Endothelial cell of umbilical vein (primary cell): Measurements from ENCODE around the gene HPS6. TPM values are rescaled to one million over a fixed set of nuclear protein-coding genes. Genes with fewer than 3 reads are reported as not detected.

Experiments used
- BruUV-seq: library from RNA; stranded (reverse); fragments of 400-500 nt; replicated peaks from 2 replicates; lab custom pipeline; 2021; lab: Mats Ljungman, UMichigan
- CTCF ChIA-PET: fragments of 300-600, 350-600 bp; sonication (Branson Sonifier 250); formaldehyde crosslinking; loops from one replicate; lab custom pipeline; 2021; ENCODE audit warnings: antibody characterized with exemption, inconsistent platforms; lab: Charles Lee
- POLR2A ChIA-PET: fragments of 300-600, 350-600 bp; sonication (Branson Sonifier 250); formaldehyde crosslinking; loops from one replicate; lab custom pipeline; 2021; ENCODE audit warnings: antibody characterized with exemption, inconsistent platforms; lab: Charles Lee
- DNase-seq: peaks from one replicate; pipeline ENCODE4 v3.0.0-alpha.2; 2011; ENCODE audit warnings: low read depth, low spot score
- FAIRE-seq: peaks from 2 replicates; lab custom pipeline; 2011; peaks lifted over from hg19 to GRCh38; lab: Jason Lieb, UNC
- H2AFZ ChIP-seq: 2 replicates; pipeline ENCODE4 v1.6.0; 2012; ENCODE audit warnings: low read depth, low read length, control low read depth, inconsistent platforms
- H3K27ac ChIP-seq: 2 replicates; pipeline ENCODE4 v1.5.1; 2011; ENCODE audit warnings: low read depth, mild to moderate bottlenecking, control low read depth, low read length, moderate library complexity; ENCODE audit not compliant: insufficient read depth
- H3K27me3 ChIP-seq, 2 experiments: 2 replicates each; pipeline versions ENCODE4 v1.6.0 to v1.6.1; 2011; ENCODE audit warnings: low read length in 2 of 2, mixed read lengths in 1 of 2; ENCODE audit not compliant: control insufficient read depth in 2 of 2, insufficient read depth in 2 of 2
- H3K36me3 ChIP-seq, 2 experiments: 2 replicates in 1 of 2; 3 replicates in 1 of 2; pipeline ENCODE4 v1.5.1; 2011; ENCODE audit warnings: low read length in 2 of 2, mild to moderate bottlenecking in 1 of 2, moderate library complexity in 1 of 2; ENCODE audit not compliant: control insufficient read depth in 2 of 2, insufficient read depth in 2 of 2; ENCODE audit errors: extremely low read depth in 1 of 2
- H3K4me1 ChIP-seq: 3 replicates; pipeline ENCODE4 v1.5.1; 2011; ENCODE audit warnings: mild to moderate bottlenecking, low read length; ENCODE audit not compliant: control insufficient read depth, insufficient read depth; ENCODE audit errors: extremely low read depth
- H3K4me2 ChIP-seq: 2 replicates; pipeline ENCODE4 v1.6.1; 2011; ENCODE audit warnings: low read length, control low read depth, mixed read lengths; ENCODE audit not compliant: insufficient read depth
- H3K4me3 ChIP-seq, 3 experiments: fragments of 200-600 bp in 1 of 3; sonication (generic), shearing (Covaris generic) in 1 of 3; replicated peaks in 1 of 3; 2 replicates each; pipeline ENCODE4 v1.5.1; 2011 to 2016; ENCODE audit warnings: control low read depth in 3 of 3, low read length in 3 of 3, mild to moderate bottlenecking in 2 of 3, inconsistent platforms in 1 of 3, low read depth in 1 of 3, moderate library complexity in 1 of 3; ENCODE audit not compliant: insufficient read depth in 1 of 3
- H3K79me2 ChIP-seq: 2 replicates; pipeline ENCODE4 v1.6.0; 2012; ENCODE audit warnings: low read length, inconsistent platforms; ENCODE audit not compliant: control insufficient read depth, insufficient read depth
- H3K9ac ChIP-seq: replicated peaks from 2 replicates; pipeline ENCODE3; 2011; ENCODE audit warnings: low read length, control low read depth; ENCODE audit not compliant: insufficient read depth; ENCODE audit errors: extremely low read depth
- H3K9me1 ChIP-seq: replicated peaks from 3 replicates; pipeline ENCODE4 v1.6.0; 2011; ENCODE audit warnings: mild to moderate bottlenecking, low read length; ENCODE audit not compliant: control insufficient read depth, insufficient read depth; ENCODE audit errors: extremely low read depth
- H3K9me3 ChIP-seq: replicated peaks from 2 replicates; pipeline ENCODE4 v1.5.1; 2012; ENCODE audit warnings: low read length, inconsistent platforms; ENCODE audit not compliant: control insufficient read depth, insufficient read depth
- H4K20me1 ChIP-seq: replicated peaks from 2 replicates; pipeline ENCODE3; 2011; ENCODE audit warnings: mild to moderate bottlenecking, low read length; ENCODE audit not compliant: control insufficient read depth, insufficient read depth; ENCODE audit errors: extremely low read depth
- POLR2A ChIP-seq: IDR thresholded peaks from 2 replicates; pipeline ENCODE4 v1.6.1; 2012; ENCODE audit warnings: low read depth, mild to moderate bottlenecking, control low read depth, low read length
- POLR2AphosphoS5 ChIP-seq: IDR thresholded peaks from 2 replicates; pipeline ENCODE4 v1.6.1; 2012; ENCODE audit warnings: low read depth, mild to moderate bottlenecking, control low read depth, low read length, moderate library complexity; ENCODE audit not compliant: insufficient read depth
- dilution Hi-C: fragments of 300-500 bp; cut with MboI; formaldehyde crosslinking; loops from one replicate; pipeline ENCODE4 v1.15.0; 2019; ENCODE audit warnings: low sequenced_read_pairs; ENCODE audit not compliant: extremely low pct_ligation_motif_present
- intact Hi-C: fragments of 100-400 bp; cut with micrococcal nuclease; formaldehyde crosslinking; loops from one replicate; pipeline ENCODE4 v1.10.0; 2022
- polyA plus RNA-seq, 4 experiments: library from polyadenylated mRNA; depleted of rRNA in 3 of 4; stranded (reverse) in 3 of 4; unstranded in 1 of 4; fragments of >200 nt; gene quantifications; 2 replicates each; pipeline versions ENCODE4 v1.2.1 to v1.2.3, GENCODE V29; 2011 to 2012; ENCODE audit warnings: missing spikeins in 1 of 4
- total RNA-seq: library from RNA; stranded (reverse); gene quantifications from 2 replicates; pipeline ENCODE4 v1.2.3, GENCODE V29; 2021
- TF ChIP-seq, protein P1 (sequence below), 2 donors: IDR thresholded peaks; 1 replicate in 1 of 2; 2 replicates in 1 of 2; pipeline ENCODE4 v1.5.1; 2011; ENCODE audit warnings: low read length in 2 of 2, mild to moderate bottlenecking in 2 of 2, moderate library complexity in 2 of 2, control low read depth in 1 of 2, inconsistent platforms in 1 of 2, low read depth in 1 of 2; ENCODE audit not compliant: insufficient read depth in 1 of 2; ENCODE audit errors: extremely low read depth in 1 of 2

HPS6 gene
- total and polyA plus RNA-seq, 2 donors (not counting 3 experiments of a cell fraction or from before 2014, with no cell fraction given): 9.3 to 18.5 TPM

DNA sequence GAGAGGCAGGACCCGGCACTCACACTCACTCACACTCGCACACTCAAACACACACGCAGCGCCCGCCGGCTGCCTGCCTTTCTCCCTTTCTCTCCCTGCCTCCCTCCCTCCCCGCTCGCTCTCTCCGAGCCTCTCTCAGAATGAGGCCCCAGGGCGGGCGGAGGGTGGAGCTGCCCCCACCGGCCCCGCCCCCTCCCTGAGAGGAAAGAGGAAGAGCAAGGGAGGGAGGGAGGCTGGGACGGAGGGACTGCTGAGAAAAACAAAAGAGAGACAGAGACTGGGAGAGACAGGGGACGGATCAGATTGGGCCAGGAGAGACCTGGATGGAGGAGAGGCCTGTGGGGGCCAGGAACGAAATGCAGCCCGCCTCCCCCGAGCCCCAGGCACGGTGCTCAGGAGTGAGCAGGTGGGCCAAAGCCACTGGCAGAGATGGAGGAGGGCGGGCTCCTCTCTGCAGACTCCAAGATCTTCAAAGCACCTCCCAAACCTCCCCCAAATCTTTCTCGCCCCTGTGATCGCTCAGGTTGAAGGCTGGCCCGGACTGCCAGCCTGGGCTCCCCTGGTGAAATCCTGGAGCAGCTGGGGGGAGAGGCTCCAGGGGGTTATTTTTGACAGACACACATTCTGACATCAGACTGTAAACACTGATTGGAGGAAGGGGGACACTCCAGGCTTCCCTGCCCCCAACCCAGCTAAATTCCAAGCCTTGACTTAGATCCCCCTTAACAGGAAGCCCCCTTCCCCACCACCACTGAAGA lies 49.9 kb downstream of the HPS6 start:
- Histone ChIP-seq H3K4me1 (peaks cover 56% of the 10 kb centered on the region), H3K36me3 (peaks cover 11 to 13% of the 10 kb centered on the region in 2 experiments), H3K4me2 (peak overlapping the region; percentile 31), H3K4me3 (peak overlapping the region in 2 of 3 experiments; percentile 32 to 58), H3K27ac (no peak overlapping the region), H3K9me3 (no peaks in the 10 kb centered on the region), H3K79me2 (peaks cover 56% of the 10 kb centered on the region), H3K9me1 (no peaks in the 10 kb centered on the region), H4K20me1 (no peaks in the 10 kb centered on the region), H3K27me3 (no peaks in the 10 kb centered on the region), H2AFZ (peak overlapping the region; percentile 68), H3K9ac (no peak overlapping the region)
- DNase-seq (peak; percentile 81), FAIRE-seq (peak; percentile 96)
- ChIA-PET POLR2A (interaction anchor here (0.6 to 1.3 kb wide), 4 partner anchors 11 to 44 kb away, joined by 3 to 5 read pairs (median 4); no protein-coding TSS in a partner anchor), CTCF (interaction anchor here (1.0 to 3.0 kb wide), 6 partner anchors 13 to 274 kb away, joined by 3 to 19 read pairs (median 6); partner anchors contain the start of gene HPS6)
- intact Hi-C loops: loop anchor here (2.0 to 5.0 kb wide), 2 partner anchors 37 to 50 kb away; partner anchors contain the start of genes HPS6 and NOLC1
- dilution Hi-C loops: no loop called here
- TF ChIP-seq POLR2A (peak; percentile 76), POLR2AphosphoS5 (peak; percentile 55)
- TF ChIP-seq, protein P1, sequence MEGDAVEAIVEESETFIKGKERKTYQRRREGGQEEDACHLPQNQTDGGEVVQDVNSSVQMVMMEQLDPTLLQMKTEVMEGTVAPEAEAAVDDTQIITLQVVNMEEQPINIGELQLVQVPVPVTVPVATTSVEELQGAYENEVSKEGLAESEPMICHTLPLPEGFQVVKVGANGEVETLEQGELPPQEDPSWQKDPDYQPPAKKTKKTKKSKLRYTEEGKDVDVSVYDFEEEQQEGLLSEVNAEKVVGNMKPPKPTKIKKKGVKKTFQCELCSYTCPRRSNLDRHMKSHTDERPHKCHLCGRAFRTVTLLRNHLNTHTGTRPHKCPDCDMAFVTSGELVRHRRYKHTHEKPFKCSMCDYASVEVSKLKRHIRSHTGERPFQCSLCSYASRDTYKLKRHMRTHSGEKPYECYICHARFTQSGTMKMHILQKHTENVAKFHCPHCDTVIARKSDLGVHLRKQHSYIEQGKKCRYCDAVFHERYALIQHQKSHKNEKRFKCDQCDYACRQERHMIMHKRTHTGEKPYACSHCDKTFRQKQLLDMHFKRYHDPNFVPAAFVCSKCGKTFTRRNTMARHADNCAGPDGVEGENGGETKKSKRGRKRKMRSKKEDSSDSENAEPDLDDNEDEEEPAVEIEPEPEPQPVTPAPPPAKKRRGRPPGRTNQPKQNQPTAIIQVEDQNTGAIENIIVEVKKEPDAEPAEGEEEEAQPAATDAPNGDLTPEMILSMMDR (IDR thresholded peaks at IDR 0.05; ENCODE audit: extremely low read depth in 1 of 2, insufficient read depth in 1 of 2, low read depth in 1 of 2, low read length in 2 of 2): no peak
- BruUV-seq: no TSS peak
